Neural cell (in vitro differentiated cells): ENCODE measurements around the gene TXNRD3. TPM values are rescaled to one million over a fixed set of nuclear protein-coding genes. Genes with fewer than 3 reads are reported as not detected.

Experiments
- H2AFZ ChIP-seq: fragments of 200-600, 300-800 bp; sonication (generic), shearing (Covaris generic); 2 replicates; pipeline ENCODE4 v1.6.0; 2014; ENCODE audit warnings: low read depth, mild to moderate bottlenecking, antibody characterized with exemption, low read length, moderate library complexity
- H3F3A ChIP-seq: fragments of 200-600 bp; shearing (Covaris generic); 2 replicates; pipeline ENCODE4 v1.6.1; 2016; ENCODE audit warnings: mild to moderate bottlenecking, moderate library complexity, mixed read lengths, antibody characterized with exemption, low read length; ENCODE audit not compliant: insufficient read depth, poor library complexity, severe bottlenecking
- H3K27ac ChIP-seq: fragments of 200-600, 300-800 bp; sonication (generic), shearing (Covaris generic); 2 replicates; pipeline ENCODE4 v1.5.1; 2014; ENCODE audit warnings: mild to moderate bottlenecking, low read length, moderate library complexity
- H3K27me3 ChIP-seq: fragments of 300-800, 200-600 bp; sonication (generic), shearing (Covaris generic); 2 replicates; pipeline ENCODE4 v1.6.0; 2014; ENCODE audit warnings: mild to moderate bottlenecking, low read depth, low read length, moderate library complexity; ENCODE audit not compliant: insufficient read depth
- H3K36me3 ChIP-seq: fragments of 300-800, 200-600 bp; sonication (generic), shearing (Covaris generic); 2 replicates; pipeline ENCODE4 v1.5.1; 2014; ENCODE audit warnings: mild to moderate bottlenecking, antibody characterized with exemption, low read length, moderate library complexity; ENCODE audit not compliant: insufficient read depth
- H3K4me2 ChIP-seq: fragments of 300-800, 200-600 bp; sonication (generic), shearing (Covaris generic); 2 replicates; pipeline ENCODE4 v1.6.0; 2014; ENCODE audit warnings: mild to moderate bottlenecking, low read length
- H3K4me3 ChIP-seq: fragments of 300-800, 200-600 bp; sonication (generic), shearing (Covaris generic); 2 replicates; pipeline ENCODE4 v1.5.1; 2014; ENCODE audit warnings: mild to moderate bottlenecking, low read length, moderate library complexity
- H3K79me2 ChIP-seq: fragments of 200-600 bp; shearing (Covaris generic); replicated peaks from 2 replicates; pipeline ENCODE4 v1.6.0; 2014; ENCODE audit warnings: mild to moderate bottlenecking, low read length, moderate library complexity; ENCODE audit not compliant: insufficient read depth
- H3K9ac ChIP-seq: fragments of 300-800, 200-600 bp; sonication (generic), shearing (Covaris generic); 2 replicates; pipeline ENCODE4 v1.6.1; 2016; ENCODE audit warnings: mild to moderate bottlenecking, low read length, mixed read lengths
- H3K9me2 ChIP-seq: fragments of 200-600 bp; shearing (Covaris generic); 2 replicates; pipeline ENCODE4 v1.6.1; 2016; ENCODE audit warnings: mild to moderate bottlenecking, low read length, mixed read lengths; ENCODE audit not compliant: insufficient read depth
- H3K9me3 ChIP-seq: fragments of 200-600, 300-800 bp; sonication (generic), shearing (Covaris generic); 2 replicates; pipeline ENCODE4 v1.6.1; 2016; ENCODE audit warnings: mild to moderate bottlenecking, mixed run types, low read length, moderate library complexity, mixed read lengths
- H4K20me1 ChIP-seq: fragments of 200-600 bp; shearing (Covaris generic); 2 replicates; pipeline ENCODE4 v1.6.1; 2016; ENCODE audit warnings: mild to moderate bottlenecking, mixed run types; ENCODE audit not compliant: insufficient read depth
- EP300 ChIP-seq: fragments of 450-650 bp; conservative IDR thresholded peaks from 2 replicates; pipeline ENCODE4 v1.6.1; 2014; ENCODE audit warnings: antibody characterized with exemption, mild to moderate bottlenecking, moderate library complexity; ENCODE audit not compliant: poor library complexity, severe bottlenecking
- EZH2 ChIP-seq: fragments of 200-600, 300-800 bp; shearing (Covaris generic), sonication (generic); IDR thresholded peaks from 2 replicates; pipeline ENCODE4 v1.6.1; 2014; ENCODE audit warnings: antibody characterized with exemption, low read length, borderline replicate concordance, mild to moderate bottlenecking; ENCODE audit not compliant: insufficient read depth, poor library complexity, severe bottlenecking
- MXI1 ChIP-seq: fragments of 450-650 bp; conservative IDR thresholded peaks from 2 replicates; pipeline ENCODE4 v1.6.1; 2014; ENCODE audit warnings: antibody characterized with exemption, mild to moderate bottlenecking; ENCODE audit not compliant: poor library complexity, severe bottlenecking
- POLR2AphosphoS5 ChIP-seq: IDR thresholded peaks from 2 replicates; pipeline ENCODE4 v1.6.1; 2012
- RAD21 ChIP-seq: fragments of 450-650 bp; conservative IDR thresholded peaks from 2 replicates; pipeline ENCODE4 v1.6.1; 2014; ENCODE audit warnings: antibody characterized with exemption, mild to moderate bottlenecking, moderate library complexity
- REST ChIP-seq: IDR thresholded peaks from 2 replicates; pipeline ENCODE4 v1.6.1; 2012; ENCODE audit warnings: borderline replicate concordance
- SMC3 ChIP-seq: fragments of 450-650 bp; conservative IDR thresholded peaks from 2 replicates; pipeline ENCODE4 v1.6.1; 2014; ENCODE audit warnings: antibody characterized with exemption, mild to moderate bottlenecking, moderate library complexity; ENCODE audit not compliant: poor library complexity
- TAF1 ChIP-seq: IDR thresholded peaks from 2 replicates; pipeline ENCODE4 v1.6.1; 2012; ENCODE audit warnings: low read depth
- polyA minus RNA-seq: library from RNA; depleted of rRNA, polyadenylated mRNA; stranded (reverse); fragments of >200 nt; gene quantifications from 2 replicates; pipeline ENCODE4 v1.2.3, GENCODE V29; 2014
- polyA plus RNA-seq: library from polyadenylated mRNA; depleted of rRNA; stranded (reverse); fragments of >200 nt; gene quantifications from 2 replicates; pipeline ENCODE4 v1.2.3, GENCODE V29; 2014
- TF ChIP-seq, protein P1 (sequence below): fragments of 450-650 bp; IDR thresholded peaks from 2 replicates; pipeline ENCODE4 v1.5.1; 2014; ENCODE audit warnings: antibody characterized with exemption, mild to moderate bottlenecking, moderate library complexity; ENCODE audit not compliant: poor library complexity, severe bottlenecking

The TXNRD3 gene
- polyA plus RNA-seq, result 2.2 and 2.5 TPM in 2 replicates
- 6.3 and 9.8 TPM in 2 replicates for polyA minus RNA-seq

GRCh38 chr3:126654571-126655383 is at the start of gene TXNRD3:
Gene TXNRD3 (minus strand): TSS chr3:126655124.
- no peaks in the 10 kb centered on the region for H3F3A ChIP-seq
- H3K9ac ChIP-seq, result peak within 1 kb of the TSS; percentile 64
- peak within 1 kb of the TSS; percentile 42 for H3K4me2 ChIP-seq
- H3K79me2 ChIP-seq, result no peaks in the 10 kb centered on the region
- H3K9me2 ChIP-seq, result no peaks in the 10 kb centered on the region
- no peaks in the 10 kb centered on the region for H3K27me3 ChIP-seq
- H2AFZ ChIP-seq, result no peak within 1 kb of the TSS
- peaks cover 4% of the 10 kb centered on the region for H3K9me3 ChIP-seq
- H3K36me3 ChIP-seq, result no peaks in the 10 kb centered on the region
- TF ChIP-seq RAD21, result peak; percentile 50
- peak; percentile 23 for TF ChIP-seq EP300
- no peak for TF ChIP-seq REST
- TF ChIP-seq POLR2AphosphoS5, result peak; percentile 68
- TF ChIP-seq SMC3, result peak; percentile 62
- peak; percentile 75 for TF ChIP-seq MXI1
- TF ChIP-seq, protein P1, sequence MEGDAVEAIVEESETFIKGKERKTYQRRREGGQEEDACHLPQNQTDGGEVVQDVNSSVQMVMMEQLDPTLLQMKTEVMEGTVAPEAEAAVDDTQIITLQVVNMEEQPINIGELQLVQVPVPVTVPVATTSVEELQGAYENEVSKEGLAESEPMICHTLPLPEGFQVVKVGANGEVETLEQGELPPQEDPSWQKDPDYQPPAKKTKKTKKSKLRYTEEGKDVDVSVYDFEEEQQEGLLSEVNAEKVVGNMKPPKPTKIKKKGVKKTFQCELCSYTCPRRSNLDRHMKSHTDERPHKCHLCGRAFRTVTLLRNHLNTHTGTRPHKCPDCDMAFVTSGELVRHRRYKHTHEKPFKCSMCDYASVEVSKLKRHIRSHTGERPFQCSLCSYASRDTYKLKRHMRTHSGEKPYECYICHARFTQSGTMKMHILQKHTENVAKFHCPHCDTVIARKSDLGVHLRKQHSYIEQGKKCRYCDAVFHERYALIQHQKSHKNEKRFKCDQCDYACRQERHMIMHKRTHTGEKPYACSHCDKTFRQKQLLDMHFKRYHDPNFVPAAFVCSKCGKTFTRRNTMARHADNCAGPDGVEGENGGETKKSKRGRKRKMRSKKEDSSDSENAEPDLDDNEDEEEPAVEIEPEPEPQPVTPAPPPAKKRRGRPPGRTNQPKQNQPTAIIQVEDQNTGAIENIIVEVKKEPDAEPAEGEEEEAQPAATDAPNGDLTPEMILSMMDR, result peak; percentile 64
- TF ChIP-seq EZH2, result no peak
- TF ChIP-seq TAF1, result peak; percentile 32
- no peak within 1 kb of the TSS for H3K27ac ChIP-seq
- no peaks in the 10 kb centered on the region for H4K20me1 ChIP-seq
- H3K4me3 ChIP-seq, result peak within 1 kb of the TSS; percentile 62

- Histone ChIP-seq H2AFZ (peak within 1 kb of the TSS; percentile 35), H3K36me3 (no peaks in the 10 kb centered on the region), H3K79me2 (peaks cover 12% of the 10 kb centered on the region), H3K4me2 (peak within 1 kb of the TSS; percentile 70), H3F3A (peaks cover 4% of the 10 kb centered on the region), H3K4me3 (peak within 1 kb of the TSS; percentile 87), H3K9me3 (no peaks in the 10 kb centered on the region), H3K9ac (peak within 1 kb of the TSS; percentile 70), H4K20me1 (no peaks in the 10 kb centered on the region), H3K27me3 (no peaks in the 10 kb centered on the region), H3K9me2 (no peaks in the 10 kb centered on the region), H3K27ac (peak within 1 kb of the TSS; percentile 55)
- TF ChIP-seq TAF1, result peak; percentile 46
- peak; percentile 52 for TF ChIP-seq SMC3
- peak; percentile 50 for TF ChIP-seq RAD21
- no peak for TF ChIP-seq POLR2AphosphoS5
- TF ChIP-seq REST, result no peak
- no peak for TF ChIP-seq EP300
- TF ChIP-seq EZH2, result no peak
- TF ChIP-seq, protein P1, result peak; percentile 59
- peak; percentile 99 for TF ChIP-seq MXI1
Measured at GRCh38 chr3:126703512-126704493, 48.9 kb upstream of the TXNRD3 start, which contains the start of gene CHCHD6. Gene CHCHD6 (plus strand): TSS chr3:126704240. CDS start chr3:126704313, 73 bp downstream.
